COR-L47 (cell line): ENCODE results near the gene SAE1.

Experiments
- DNase-seq: peaks from one replicate; lab custom pipeline; 2025; lab: John Stamatoyannopoulos, UW

SAE1 gene

DNA sequence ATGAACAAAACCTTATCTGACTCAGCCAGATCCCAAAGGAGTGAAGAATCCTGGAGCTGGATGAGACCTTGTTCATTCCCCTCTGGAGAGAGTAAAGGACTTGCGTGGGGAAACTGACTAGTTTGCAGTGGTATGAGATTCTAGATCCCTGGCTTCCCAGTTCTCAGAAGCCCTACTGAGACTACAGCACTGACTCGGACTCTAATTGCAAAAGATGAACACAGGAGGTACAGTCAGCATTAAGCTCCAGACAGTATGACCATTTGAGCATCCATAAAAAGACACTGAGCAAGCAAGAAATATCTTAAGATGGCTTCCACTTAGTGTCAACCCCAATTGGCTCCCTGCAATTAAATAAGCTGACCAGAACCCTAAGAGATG lies 23.8 kb upstream of the SAE1 start:
- no peak for DNase-seq

DNA sequence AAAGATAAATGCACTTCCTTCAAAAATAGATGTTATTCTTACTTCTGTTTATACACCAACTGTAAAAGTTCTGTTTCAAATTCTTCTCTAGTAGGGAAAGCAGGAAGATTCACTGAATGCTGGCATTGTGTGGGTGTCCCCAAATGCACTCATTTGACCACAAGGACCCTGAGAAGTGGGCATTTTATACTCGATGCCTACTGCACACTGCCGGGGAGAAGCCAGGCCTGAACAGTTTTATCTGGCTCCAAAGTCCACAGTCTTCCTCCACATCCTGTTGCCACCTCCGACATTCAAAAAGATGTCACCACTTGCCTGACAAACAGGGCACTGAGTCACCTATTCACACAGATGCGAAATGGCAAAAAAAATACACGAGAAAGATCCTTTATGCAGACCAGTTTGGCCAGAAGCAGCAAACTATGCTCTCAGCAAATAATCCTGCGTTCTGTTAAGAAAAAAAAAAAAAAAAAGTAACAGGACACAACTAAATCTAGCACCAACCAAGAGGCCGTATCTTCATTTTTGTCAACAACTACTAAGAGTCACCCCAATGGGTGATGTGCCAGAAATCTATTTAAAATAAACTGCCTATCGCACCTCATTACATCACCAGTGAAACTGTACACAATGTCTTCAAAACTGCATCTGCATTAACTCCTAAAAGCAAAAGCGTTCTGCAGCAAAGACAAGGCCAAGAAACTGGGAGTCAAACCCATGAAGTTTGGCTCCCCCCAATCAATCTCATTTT lies 23.3 kb upstream of the SAE1 start:
- no peak for DNase-seq

DNA sequence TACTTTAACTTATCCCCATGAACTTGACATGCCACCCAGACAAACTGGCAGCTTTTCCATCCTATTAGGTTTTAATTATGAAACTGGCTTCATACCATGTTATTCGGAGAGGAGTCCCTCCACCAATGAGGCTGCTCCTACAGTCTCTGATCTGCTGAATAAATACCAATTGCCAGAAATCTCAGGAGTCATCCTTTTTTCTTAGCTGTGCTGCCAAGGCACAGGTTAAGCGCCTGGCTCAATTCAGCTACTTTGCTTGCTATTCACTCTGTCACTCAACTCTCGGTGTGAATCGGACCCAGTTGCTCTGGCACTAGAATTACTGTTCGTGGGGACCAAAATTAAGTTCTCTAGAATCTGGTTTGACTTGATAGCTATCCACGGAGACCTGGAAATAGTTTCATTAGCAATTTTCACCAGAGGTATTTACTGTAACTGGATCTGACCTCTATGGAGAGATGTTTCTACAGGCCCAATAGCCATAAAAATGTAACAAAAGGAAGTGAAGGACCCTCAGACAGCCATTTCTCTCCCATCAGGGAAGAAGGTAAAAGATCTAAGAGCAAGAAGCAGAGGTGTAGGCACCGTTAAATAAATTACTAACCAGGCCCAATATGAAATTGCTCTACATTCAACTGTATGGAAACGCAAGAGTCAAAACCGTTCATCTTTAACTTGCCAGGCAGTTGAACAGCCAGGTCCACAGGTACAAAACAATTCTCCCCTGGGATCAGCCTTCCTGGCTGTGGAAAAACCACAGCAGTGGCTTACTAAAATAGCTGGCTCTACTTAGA lies 22.5 kb upstream of the SAE1 start:
- DNase-seq: no peak

DNA sequence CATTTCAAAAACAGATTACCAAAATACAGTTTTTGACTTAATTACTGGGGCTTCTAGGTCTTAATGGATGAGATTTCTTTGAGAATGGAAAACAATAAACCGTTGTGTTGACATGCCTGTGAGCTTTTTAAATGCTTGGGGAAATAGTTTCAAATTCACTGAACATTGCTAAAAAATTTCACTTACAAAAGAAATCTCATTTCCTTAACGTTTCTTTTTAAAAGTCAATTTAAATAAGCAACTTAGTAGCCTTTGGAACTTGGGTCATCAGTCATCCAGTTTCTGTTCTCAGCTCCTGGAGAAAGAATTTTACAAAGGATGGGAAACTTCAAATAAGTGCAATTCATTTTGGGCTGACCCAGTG lies 21.5 kb upstream of the SAE1 start:
- DNase-seq: no peak

DNA sequence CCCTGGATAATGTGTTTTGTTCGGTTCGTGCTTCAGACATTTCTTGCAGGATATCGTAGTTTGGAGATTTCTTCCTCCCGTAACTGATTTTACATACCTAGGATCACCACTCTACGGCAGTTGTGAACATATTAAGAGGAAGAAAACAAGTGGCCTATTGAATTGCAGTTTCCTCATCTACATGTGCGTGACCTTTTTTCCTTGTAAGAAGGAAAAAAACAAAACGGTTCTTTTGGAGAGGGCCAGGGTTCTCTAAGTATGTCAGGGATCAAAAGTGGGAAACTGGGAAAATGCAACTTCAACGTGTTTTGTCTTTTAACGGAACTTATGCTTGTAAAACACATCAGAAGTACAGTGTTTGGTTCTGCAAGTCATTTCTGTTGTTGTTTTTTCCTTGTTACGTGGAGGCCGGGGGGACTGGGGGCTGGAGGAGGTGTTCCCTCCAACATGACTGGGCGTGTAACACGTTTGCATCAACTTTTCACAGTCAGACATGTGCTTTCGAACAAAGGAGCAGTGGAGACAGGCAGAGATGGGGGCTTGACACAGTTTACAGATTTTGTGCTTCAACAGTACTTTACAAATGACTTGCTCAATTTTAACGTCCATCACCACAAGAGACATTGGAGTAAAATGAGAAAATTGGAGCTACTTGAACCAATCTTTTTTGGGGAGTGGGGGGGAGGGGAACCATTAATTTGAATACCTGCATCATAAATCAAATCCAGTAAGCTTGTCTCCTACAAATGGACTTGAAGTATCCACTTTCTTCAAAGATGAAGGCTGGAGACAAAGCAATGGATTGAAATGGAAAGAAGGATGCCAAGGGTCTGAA lies 20.9 kb upstream of the SAE1 start:
- DNase-seq: no peak

DNA sequence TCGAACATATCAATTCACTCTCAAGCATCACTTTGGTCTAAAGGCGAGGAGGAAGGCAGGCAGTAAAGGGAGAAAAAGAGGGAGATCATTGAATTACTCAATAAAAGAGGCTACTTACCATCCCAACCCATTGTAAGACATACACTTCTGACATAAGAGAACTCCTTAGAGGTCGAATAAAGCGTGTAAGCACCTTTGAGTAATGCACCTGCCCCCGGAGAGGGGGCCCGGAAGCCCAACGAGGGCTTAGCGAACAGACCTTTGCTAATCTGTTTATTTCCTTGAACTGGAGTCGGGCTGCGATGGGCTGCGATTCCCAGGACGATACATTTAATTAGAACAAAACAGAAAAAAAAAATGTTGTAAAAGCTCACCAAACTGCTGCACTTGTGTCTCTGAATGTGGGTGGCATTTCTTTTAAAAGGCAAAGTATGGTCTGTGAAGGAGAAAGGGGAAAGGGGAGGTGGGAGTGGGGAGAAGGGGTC lies 20.1 kb upstream of the SAE1 start:
- no peak for DNase-seq

DNA sequence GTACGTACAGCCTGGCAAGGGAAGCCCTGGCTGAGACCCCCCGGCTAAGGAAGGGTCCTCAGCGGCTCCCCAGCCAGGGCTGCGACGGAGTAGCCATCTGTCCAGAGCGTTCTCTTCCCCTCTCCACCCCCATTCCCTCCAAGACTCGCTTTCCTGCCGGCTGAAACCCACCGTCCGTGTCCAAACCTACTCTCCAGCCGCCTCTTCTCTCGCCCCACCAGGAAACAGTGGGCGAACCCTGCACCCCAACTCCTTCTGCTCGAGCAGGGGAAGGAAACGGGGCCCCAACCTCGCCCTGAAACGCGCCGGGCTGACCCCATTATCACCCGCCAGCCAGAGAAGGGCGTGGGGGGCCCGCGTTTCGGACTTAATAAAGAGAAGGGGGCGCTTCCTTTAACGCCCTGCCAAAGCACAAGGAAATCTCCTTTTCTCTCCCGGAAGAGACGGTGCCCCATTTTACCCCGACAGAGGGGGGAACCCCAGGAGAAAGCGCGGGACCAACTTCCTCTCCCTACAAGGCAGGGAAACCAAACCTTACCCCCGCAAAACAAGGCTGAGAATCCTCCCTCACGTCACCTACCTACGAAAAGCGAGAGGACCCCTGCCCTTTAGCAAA lies 19.5 kb upstream of the SAE1 start:
- peak; percentile 10 for DNase-seq

DNA sequence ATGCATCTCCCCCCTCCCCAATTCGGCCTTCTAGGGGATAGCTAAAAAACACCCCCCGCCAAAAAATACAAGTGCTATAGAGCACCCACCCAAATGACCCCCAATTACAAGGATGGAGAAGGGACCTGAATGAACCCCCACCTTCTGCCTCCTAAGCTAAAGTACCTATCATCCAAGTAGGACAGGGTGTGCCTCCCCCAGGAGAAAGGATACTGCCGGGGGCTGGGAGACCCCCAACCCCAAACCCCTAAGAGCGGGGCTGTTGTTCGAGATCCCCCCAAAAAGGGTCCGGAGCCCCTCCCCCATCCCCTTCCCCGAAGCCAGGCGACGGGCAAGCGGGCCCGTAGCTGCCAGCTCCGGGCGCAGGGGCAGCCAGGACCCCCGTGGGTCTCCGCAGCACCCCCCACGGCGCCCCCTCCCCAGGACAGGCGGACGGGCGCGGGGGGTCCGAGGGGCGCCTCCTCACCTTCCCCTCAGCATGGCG lies 18.9 kb upstream of the SAE1 start:
- no peak for DNase-seq

DNA sequence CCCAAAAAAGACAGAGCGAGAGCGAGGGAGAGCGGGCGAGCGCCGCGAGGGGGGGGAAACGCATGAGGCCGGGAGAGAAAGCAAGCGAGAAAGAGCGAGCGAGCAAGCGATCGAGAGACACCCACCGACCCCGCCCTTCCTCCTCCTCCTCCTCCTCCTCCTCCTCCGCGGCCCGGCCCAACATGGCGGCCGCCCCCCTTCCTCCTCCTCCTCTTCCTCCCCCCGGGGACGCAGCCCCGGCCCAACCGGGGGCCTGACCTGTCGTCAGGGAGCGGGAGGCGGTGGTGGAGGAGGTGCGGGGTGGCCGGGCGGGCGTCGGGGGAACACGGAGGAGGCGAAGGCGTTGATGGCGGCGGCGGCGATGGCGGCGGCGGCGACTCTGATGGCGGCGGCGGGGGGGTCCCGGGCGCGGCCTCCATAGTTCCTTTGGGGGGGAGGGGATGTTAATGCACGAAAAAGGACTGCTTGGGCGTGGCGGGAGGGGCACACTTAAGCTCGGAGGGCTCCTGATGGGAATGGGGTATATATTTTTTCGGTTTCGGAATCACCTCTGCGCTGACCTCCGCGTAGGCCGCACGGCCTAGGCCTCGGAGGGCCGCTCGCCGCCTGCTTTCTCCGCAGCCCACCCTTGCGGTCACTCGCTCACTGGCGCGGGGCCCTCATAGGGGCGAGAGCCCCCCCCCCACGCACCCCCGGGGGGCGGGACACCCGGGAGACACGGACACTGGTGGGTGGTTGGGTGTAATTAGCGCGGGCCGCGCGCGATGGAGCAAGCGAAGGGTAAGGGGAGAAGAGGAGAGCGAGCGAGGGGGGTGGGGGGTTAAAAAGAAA lies 18.3 kb upstream of the SAE1 start:
- DNase-seq: peak; percentile 69

DNA sequence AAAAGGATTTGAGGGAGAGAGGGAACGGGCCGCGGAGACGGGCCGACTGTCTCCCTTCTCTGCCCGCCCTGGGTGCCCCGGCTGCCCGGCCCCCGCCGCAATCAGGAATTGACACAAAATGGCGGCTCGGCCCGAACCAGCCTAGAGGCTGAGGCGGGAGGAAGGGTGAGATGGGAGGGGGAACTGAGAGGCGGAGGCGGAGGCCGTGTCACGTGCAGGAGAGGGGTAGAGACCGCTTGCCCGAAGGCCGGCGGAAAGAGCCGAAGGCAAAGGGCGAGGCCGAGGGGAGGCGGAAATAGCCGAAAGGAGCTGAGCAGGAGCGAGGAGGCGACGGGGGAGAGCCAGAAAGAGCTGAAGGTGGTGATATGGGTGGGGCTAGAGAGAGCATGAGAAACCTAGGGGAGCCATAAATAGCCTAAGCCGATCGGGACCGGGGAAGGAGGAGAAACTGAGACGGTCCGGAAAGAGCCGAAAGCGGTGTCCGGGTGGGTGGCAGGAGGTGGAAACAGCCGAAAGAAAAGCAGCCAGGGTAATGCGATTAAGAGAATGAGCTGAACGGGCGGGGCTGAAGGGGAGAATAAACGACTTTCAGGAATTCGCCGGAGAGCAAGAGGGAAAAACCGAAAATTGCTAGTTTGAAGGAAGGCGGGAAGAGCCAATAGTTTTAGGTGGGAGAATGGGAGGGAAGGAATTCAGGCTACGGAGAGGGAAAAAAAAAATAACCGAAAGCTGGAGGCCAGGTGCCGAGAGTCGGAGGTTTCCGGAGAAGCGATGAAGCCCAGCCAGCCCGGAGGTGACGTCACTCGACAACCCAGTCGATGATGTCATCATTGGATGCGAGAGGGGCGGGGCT lies 17.4 kb upstream of the SAE1 start, which contains the start of gene ZC3H4:
Gene ZC3H4, minus strand, starts transcription at position 780 of the 853 bp plus-strand sequence. CDS start 1,192 bp downstream, outside the sequence.
- DNase-seq: peak; percentile 98

DNA sequence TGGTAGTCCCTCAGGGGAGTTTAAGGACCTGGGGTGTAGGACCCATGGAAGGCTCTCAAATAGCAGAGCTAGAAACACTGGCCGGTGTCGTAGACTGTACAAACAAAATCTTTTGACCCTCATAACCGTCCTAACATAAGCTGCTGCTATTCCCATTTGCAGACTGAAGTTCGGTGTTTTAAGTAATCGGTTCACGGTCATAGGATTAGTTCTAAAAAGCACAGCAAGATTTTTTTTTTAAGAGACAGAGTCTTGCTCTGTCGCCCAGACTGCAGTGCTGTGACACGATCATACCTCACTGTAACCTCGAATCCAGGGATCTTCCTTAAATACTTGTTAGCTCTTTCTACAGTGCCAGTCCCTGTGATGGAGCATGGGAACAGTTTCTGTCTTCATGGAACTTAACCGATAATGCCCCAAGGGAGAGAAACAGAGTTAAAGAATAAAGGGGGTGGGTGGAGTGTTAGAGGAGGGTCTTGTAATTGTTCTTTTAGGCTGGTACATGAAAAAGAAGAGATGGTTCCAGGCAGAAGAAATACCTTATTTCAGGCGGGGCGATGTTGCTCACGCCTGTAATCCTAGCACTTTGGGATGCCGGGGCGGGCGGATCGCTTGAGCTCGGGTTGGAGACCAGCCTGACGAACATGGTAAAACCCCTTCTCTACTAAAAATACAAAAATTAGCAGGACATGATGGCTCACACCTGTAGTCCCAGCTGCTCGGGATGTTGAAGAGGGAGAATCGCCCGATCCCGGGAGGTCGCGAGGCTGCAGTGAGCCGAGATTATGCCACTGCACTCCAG lies 16.6 kb upstream of the SAE1 start:
- DNase-seq: no peak

DNA sequence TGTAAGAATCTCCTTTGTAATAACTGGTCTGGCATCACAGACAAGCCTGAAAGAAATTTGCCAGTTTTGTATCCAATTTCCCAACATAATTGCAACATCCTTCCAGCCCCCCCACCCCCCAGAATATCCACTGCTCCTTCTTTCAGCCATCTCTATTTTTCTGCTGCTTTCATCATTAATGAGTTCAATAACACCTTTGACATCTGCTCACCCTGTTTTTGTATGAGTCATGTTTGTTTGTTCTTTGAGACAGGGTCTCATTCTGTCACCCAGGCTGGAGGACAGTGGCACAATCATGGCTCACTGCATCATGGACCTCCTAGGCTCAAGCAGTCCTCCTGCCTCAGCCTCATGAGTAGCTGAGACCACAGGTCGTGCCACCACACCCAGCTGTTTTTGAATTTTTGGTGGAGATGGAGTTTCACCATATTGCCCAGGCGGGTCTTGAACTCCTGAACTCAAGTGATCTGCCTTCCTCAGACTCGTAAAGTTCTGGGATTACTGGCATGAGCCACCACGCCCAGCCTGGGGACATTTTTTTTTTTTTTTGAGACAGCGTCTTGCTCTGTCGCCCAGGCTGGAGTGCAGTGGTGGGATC lies 10.1 kb upstream of the SAE1 start:
- no peak for DNase-seq

DNA sequence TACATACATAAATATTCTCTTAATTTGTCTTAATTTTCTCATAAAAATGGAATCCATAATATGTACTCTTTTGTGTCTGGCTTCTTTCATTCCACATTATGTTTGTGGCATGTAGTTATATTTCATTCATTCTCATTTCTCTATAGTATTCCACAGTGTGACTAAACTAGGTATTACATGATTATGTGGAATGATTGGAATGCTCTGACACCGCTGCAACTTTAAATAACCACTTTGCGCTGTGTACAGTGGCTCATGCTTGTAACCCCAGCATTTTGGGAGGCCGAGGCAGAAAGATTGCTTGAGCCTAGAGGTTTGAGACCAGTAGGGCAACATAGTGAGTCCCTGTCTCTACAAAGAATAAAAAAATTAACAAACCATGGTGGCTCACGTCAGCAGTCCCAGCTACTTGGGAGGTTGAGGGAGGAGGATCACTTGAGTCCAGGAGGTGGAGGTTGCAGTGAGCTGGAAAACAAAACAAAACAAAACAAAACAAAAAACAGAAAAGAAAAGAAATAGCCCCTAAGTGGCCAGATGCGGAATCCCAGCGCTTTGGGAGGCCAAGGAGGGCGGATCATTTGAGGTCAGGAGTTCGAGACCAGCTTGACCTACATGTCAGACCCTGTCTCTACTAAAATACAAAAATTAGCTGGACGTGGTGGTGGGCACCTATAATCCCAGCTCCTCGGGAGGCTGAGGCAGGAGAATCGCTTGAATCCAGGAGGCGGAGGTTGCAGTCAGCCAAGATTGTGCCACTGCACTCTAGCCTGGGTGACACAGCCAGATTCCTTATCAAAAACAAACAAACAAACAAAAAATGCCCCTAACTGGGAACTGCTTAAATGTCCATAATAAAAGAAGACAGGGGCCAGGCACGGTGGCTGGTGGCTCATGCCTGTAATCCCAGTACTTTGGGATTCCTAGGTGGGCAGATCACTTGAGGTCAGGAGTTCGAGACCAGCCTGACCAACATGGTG lies 8.0 kb upstream of the SAE1 start:
- no peak for DNase-seq

DNA sequence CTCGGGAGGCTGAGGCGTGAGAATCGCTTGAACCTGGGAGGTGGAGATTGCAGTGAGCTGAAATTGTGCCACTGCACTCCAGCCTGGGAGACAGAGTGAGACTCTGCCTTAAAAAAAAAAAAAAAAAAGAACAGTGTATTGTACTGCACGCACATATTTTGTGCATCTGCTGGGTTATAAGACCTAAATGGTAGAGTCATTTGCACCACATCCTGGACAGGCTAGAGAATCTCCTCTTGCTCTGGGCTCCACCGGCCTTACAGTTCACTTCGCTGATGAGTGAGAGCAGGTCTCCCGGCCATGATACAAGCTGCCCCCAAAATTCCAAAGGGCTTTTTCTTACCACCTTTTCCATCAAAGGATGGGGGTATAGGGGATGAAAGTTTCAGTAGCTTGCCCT lies 7.2 kb upstream of the SAE1 start:
- no peak for DNase-seq

DNA sequence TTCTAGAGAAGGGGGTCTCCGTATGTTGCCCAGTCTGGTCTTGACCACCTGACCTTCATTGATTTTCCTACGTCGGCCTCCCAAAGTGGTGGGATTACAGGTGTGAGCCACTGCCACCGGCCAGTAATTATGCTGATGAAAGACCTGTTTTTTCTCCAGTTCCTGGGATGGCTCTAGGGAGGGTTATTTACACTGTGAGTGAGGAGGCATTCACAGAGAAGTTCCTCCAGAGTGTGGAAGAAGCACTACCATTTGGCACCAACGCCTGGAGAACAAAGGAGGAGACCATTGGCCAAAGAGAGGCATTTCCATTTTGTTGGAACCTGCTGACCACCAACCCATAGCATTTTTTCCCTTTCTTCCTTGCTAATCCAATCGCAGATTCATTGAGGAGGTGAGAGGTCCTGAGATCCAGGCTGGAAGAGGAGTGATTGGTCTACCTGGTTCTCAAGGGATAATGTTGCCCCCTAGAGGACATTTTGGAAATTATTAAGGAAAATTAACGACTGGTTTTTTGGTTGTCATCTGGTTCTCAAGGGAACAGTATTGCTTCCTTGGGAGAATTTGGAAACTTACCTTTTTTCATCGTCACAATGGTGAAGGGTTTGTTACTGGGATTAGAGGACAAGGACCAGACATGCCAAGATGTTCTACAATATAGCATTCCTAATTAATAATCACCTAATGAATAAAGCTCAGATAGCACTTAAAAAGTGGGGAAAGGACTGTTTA lies 5.5 kb upstream of the SAE1 start:
- peak; percentile 67 for DNase-seq

DNA sequence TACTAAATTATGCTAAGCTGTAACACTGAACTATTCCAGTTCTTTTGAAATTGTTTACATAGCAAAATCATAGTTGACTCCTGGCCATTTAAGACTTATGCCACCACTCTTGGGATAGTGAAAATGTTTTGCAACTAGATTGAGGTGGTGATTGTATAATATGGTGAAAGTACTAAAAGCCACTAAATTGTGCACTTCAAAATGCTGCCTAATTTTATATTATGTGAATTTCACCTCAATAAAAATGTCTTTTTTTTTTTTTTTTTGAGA lies 5.0 kb upstream of the SAE1 start:
- DNase-seq: no peak

DNA sequence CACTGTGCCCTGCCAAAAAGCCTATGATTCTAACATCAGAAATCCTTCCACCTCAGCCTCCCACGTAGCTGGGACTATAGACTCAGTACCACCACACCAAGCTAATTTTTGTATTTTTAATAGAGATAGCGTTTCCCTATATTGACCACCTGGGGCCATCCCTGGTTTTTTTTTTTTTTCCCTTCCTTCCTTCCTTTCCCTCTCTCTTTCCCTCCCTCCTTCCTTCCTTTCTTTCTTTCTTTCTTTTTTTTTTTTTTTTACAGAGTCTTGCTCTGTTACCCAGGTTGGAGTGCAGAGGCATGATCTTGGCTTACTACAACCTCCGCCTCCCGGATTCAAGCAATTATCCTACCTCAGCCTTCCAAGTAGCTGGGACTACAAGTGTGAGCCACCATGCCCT lies 1.1 kb upstream of the SAE1 start:
- no peak for DNase-seq
